ENCODE data around the gene APOBR.
"Not testable (repeated sequence)": the region's sequence is repeated elsewhere in the genome, so short reads cannot be mapped to it uniquely, and the experiment has no call there.

APOBR gene

DNA sequence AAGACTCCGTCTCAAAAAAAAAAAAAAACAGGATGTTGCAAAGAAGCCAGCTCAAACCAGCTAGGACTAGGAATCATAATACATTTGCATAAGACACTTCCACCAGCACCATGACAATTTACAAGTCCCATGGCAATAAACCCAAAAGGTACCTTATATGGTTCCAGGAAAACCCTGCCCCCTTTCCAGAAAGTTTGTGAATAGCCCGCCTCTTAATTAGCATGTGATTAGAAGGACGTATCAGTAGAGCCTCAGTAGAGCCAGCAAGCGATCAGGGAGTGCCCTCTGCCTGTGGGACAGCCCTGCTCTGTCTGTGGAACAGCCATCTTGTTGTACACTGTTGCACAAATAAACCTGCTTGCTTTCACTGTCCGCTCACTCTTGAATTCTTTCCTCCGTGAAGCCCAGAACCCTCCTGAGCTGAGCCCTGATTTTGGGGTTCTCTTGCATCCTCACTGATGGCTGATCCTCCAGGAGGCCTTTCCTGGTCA lies 30.3 kb downstream of the APOBR start:
- no peak for DNase-seq (ENCODE audit: low spot score)
- TF ChIP-seq, protein P1, sequence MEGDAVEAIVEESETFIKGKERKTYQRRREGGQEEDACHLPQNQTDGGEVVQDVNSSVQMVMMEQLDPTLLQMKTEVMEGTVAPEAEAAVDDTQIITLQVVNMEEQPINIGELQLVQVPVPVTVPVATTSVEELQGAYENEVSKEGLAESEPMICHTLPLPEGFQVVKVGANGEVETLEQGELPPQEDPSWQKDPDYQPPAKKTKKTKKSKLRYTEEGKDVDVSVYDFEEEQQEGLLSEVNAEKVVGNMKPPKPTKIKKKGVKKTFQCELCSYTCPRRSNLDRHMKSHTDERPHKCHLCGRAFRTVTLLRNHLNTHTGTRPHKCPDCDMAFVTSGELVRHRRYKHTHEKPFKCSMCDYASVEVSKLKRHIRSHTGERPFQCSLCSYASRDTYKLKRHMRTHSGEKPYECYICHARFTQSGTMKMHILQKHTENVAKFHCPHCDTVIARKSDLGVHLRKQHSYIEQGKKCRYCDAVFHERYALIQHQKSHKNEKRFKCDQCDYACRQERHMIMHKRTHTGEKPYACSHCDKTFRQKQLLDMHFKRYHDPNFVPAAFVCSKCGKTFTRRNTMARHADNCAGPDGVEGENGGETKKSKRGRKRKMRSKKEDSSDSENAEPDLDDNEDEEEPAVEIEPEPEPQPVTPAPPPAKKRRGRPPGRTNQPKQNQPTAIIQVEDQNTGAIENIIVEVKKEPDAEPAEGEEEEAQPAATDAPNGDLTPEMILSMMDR (IDR thresholded peaks at IDR 0.05; ENCODE audit: extremely low read depth, insufficient read depth, missing control alignments) = no peak
- in situ Hi-C loops (cut with MboI; ENCODE audit: low pct_unique_long_range_greater_than_20kb, low sequenced_read_pairs, unreplicated experiment) = loop anchor here (25.0 kb wide), 1 partner anchor 212 kb away; no protein-coding TSS in a partner anchor

DNA sequence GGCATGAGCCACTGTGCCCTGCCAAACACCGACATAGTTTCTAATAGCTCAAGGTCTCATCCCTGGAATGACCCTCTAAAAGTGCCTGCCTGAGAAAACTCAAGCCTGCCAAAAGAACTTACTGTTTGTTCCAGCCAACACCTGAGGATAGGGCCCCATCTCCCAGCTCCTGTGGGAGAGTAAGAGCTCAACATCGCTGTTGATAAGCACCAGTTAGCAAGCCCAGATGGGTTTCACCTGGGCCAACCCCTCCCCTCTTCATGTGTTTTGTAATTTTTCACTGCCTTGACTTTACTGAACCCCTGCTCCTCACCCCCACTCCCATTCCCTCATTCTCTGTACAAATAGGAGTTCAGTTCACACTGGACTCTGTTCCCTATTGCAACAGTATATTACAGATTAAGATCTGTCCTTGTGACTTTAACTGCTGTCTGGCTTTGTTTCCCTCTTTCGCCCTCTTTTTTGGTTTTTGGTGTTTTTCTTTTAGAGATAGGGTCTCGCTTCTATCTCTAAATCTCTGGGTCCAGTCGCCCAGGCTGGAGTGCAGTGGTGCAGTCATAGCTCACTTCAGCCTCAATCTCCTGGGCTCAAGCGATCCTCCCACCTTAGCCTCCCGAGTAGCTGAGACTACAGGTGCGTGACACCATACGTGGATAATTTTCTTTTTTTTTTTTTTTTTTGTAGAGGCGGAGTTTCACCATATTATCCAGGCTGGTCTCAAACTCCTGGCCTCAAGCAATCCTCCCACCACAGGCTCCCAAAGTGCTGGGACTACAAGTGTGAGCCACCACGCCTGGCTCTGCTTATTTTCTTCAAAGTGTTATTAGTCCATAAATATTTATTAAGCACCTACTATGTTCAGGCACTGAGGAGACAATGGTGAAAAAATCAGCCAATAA lies 32.0 kb downstream of the APOBR start:
- in situ Hi-C loops (cut with MboI; ENCODE audit: low pct_unique_long_range_greater_than_20kb, low sequenced_read_pairs, unreplicated experiment) = loop anchor here (25.0 kb wide), 1 partner anchor 214 kb away; no protein-coding TSS in a partner anchor
- no peak for DNase-seq (ENCODE audit: low spot score)
- TF ChIP-seq, protein P1 (IDR thresholded peaks at IDR 0.05; ENCODE audit: extremely low read depth, insufficient read depth, missing control alignments) = no peak

DNA sequence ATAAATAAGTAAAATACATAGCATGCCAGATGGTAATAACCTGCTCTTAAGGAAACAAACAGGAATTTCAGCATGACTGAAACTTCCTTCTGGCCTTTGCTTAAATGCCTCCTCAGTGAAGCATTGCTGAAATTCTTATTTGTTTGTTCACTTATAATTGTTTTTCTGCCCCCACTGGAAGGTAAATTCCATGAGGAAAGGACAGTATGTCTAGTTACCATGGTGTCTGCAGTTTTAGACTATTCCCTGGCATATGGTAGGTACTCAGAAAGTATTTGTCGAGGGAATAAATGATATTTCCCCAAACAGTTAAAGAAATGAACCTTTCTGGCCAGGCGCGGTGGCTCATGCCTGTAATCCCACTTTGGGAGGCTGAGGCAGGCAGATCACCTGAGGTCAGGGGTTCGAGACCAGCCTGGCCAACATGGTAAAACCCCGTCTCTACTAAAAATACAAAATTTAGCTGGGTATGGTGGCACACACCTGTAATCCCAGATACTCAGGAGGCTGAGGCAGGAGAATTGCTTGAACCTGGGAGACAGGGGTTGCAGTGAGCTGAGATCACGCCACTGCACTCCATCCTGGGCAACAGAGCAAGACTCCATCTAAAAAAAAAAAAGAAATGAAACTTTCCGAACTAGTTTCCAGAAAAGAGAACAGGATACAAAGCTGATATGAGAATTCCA lies 32.8 kb downstream of the APOBR start:
- in situ Hi-C loops (cut with MboI; ENCODE audit: low pct_unique_long_range_greater_than_20kb, low sequenced_read_pairs, unreplicated experiment) = loop anchor here (25.0 kb wide), 1 partner anchor 215 kb away; no protein-coding TSS in a partner anchor
- not testable (repeated sequence) for DNase-seq (ENCODE audit: low spot score)

DNA sequence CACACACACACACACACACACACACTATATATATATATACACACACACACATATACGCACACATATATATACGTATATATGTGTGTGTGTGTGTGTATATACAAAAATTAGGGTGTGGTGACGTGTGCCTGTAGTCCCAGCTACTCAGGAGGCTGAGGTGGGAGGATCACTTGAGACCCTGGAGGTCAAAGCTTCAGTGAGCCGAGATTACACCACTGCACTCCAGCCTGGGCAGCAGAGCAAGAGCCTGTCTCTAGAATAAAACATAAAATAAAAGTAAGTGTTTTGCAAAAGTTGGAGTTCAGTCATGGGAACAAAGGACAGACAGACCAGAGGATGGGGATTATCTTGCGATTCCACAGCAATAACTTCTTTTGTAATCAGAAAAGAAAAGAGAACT lies 33.5 kb downstream of the APOBR start:
- TF ChIP-seq, protein P1 (IDR thresholded peaks at IDR 0.05; ENCODE audit: extremely low read depth, insufficient read depth, missing control alignments) = no peak
- in situ Hi-C loops (cut with MboI; ENCODE audit: low pct_unique_long_range_greater_than_20kb, low sequenced_read_pairs, unreplicated experiment) = loop anchor here (25.0 kb wide), 1 partner anchor 216 kb away; no protein-coding TSS in a partner anchor
- no peak for DNase-seq (ENCODE audit: low spot score)

DNA sequence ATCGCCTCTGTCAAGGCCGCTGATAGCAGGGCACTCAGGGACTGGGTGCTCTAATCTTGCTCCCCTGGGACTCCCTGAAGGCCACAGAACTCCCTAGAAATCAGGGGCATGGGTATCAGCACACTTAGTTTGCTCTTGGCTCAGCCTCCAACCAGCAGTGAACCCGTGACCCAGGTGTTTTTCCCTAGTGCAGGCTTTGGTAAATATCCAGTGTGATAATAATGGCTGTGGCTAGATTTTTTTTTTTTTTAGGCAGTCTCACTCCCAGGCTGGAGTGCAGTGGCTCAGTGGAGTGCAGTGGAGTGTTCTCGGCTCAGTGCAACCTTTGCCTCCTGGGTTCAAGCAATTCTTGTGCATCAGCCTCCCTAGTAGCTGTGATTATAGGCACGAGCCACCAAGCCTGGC lies 34.0 kb downstream of the APOBR start:
- in situ Hi-C loops (cut with MboI; ENCODE audit: low pct_unique_long_range_greater_than_20kb, low sequenced_read_pairs, unreplicated experiment) = loop anchor here (25.0 kb wide), 1 partner anchor 216 kb away; no protein-coding TSS in a partner anchor
- TF ChIP-seq, protein P1 (IDR thresholded peaks at IDR 0.05; ENCODE audit: extremely low read depth, insufficient read depth, missing control alignments) = no peak

DNA sequence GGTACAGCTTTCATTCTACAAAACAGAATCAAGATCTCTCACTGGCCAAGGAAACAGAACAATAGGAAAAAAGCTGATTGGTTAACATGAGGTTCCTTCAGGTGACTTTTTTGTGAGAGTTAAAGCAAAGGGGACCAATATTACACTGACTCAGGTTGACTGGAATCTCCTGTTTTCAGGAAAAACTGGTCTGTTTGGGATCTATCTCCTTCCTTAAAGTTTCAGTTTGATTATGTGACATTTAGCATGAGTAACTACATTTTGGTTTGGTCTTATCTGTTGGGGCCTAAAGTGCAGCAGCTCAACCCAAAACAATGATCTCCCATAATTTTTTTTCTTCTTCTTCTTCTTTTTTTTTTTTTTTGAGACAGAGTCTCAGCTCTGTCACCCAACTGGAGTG lies 34.7 kb downstream of the APOBR start:
- TF ChIP-seq, protein P1 (IDR thresholded peaks at IDR 0.05; ENCODE audit: extremely low read depth, insufficient read depth, missing control alignments) = no peak
- DNase-seq (ENCODE audit: low spot score) = no peak
- in situ Hi-C loops (cut with MboI; ENCODE audit: low pct_unique_long_range_greater_than_20kb, low sequenced_read_pairs, unreplicated experiment) = loop anchor here (25.0 kb wide), 1 partner anchor 217 kb away; no protein-coding TSS in a partner anchor

More for the DNA sequence above, 34.0 kb downstream of the APOBR start:
- no peak for DNase-seq (ENCODE audit: low spot score)
